ENCODE data around the gene DRAXIN. TPM values are rescaled to one million over a fixed set of nuclear protein-coding genes. Genes with fewer than 3 reads are reported as not detected.

The DRAXIN gene
- polyA plus RNA-seq, 1 donor from 2014 or later: 33.5 TPM

GRCh38 chr1:11741919-11742558 lies 50.5 kb downstream of the DRAXIN start:
- no peak for TF ChIP-seq POLR2AphosphoS5 (IDR thresholded peaks at IDR 0.05)
- TF ChIP-seq CTCF (IDR thresholded peaks at IDR 0.05; ENCODE audit: poor library complexity, severe bottlenecking): no peak
- TF ChIP-seq SMC3 (conservative IDR thresholded peaks at IDR 0.05; ENCODE audit: poor library complexity): no peak
- Histone ChIP-seq H2AFZ (ENCODE audit: low read depth, low read length) (no peak overlapping the region), H3K9ac (ENCODE audit: low read length) (no peak overlapping the region), H4K20me1 (ENCODE audit: insufficient read depth) (no peaks in the 10 kb centered on the region), H3K79me2 (replicated peaks; ENCODE audit: insufficient read depth, low read length) (no peaks in the 10 kb centered on the region), H3F3A (ENCODE audit: insufficient read depth, low read length, poor library complexity, severe bottlenecking) (no peaks in the 10 kb centered on the region), H3K4me3 (ENCODE audit: low read length) (no peak overlapping the region), H3K27me3 (ENCODE audit: insufficient read depth, low read depth, low read length) (no peaks in the 10 kb centered on the region), H3K9me3 (ENCODE audit: low read length) (no peaks in the 10 kb centered on the region), H3K9me2 (ENCODE audit: insufficient read depth, low read length) (no peaks in the 10 kb centered on the region), H3K27ac (ENCODE audit: low read length) (no peak overlapping the region), H3K4me2 (ENCODE audit: low read length) (no peak overlapping the region), H3K36me3 (ENCODE audit: insufficient read depth, low read length) (no peaks in the 10 kb centered on the region)

- H3F3A ChIP-seq (ENCODE audit: insufficient read depth, low read length, poor library complexity, severe bottlenecking): no peaks in the 10 kb centered on the region
Observed at GRCh38 chr1:11744287-11744686, 52.8 kb downstream of the DRAXIN start.

More at GRCh38 chr1:11744287-11744686, 52.8 kb downstream of the DRAXIN start:
- H3K27ac ChIP-seq (ENCODE audit: low read length): no peak overlapping the region
- TF ChIP-seq EZH2 (IDR thresholded peaks at IDR 0.05; ENCODE audit: borderline replicate concordance, insufficient read depth, low read length, poor library complexity, severe bottlenecking) (no peak), REST (IDR thresholded peaks at IDR 0.05; ENCODE audit: borderline replicate concordance) (no peak), CTCF (IDR thresholded peaks at IDR 0.05; ENCODE audit: poor library complexity, severe bottlenecking) (no peak), EP300 (conservative IDR thresholded peaks at IDR 0.05; ENCODE audit: poor library complexity, severe bottlenecking) (no peak), TAF1 (IDR thresholded peaks at IDR 0.05; ENCODE audit: low read depth) (no peak), MXI1 (conservative IDR thresholded peaks at IDR 0.05; ENCODE audit: poor library complexity, severe bottlenecking) (no peak), SMC3 (conservative IDR thresholded peaks at IDR 0.05; ENCODE audit: poor library complexity) (no peak), POLR2AphosphoS5 (IDR thresholded peaks at IDR 0.05) (no peak), RAD21 (conservative IDR thresholded peaks at IDR 0.05) (no peak)
- no peak overlapping the region for H3K4me3 ChIP-seq (ENCODE audit: low read length)
- H3K27me3 ChIP-seq (ENCODE audit: insufficient read depth, low read depth, low read length): no peaks in the 10 kb centered on the region
- H3K9ac ChIP-seq (ENCODE audit: low read length): no peak overlapping the region
- H3K9me2 ChIP-seq (ENCODE audit: insufficient read depth, low read length): no peaks in the 10 kb centered on the region
- H3K4me2 ChIP-seq (ENCODE audit: low read length): no peak overlapping the region
- no peaks in the 10 kb centered on the region for H3K36me3 ChIP-seq (ENCODE audit: insufficient read depth, low read length)
- H3K9me3 ChIP-seq (ENCODE audit: low read length): no peaks in the 10 kb centered on the region
- no peak overlapping the region for H2AFZ ChIP-seq (ENCODE audit: low read depth, low read length)
- H4K20me1 ChIP-seq (ENCODE audit: insufficient read depth): no peaks in the 10 kb centered on the region
- no peaks in the 10 kb centered on the region for H3K79me2 ChIP-seq (replicated peaks; ENCODE audit: insufficient read depth, low read length)

Data from neural cell (in vitro differentiated cells).